ENCODE results near the gene SETDB1. TPM values are rescaled to one million over a fixed set of nuclear protein-coding genes. Genes with fewer than 3 reads are reported as not detected.
A peak's percentile ranks its signal among the peaks of the same experiment; 100 is the strongest.

Gene SETDB1
- total and polyA plus RNA-seq, 10 donors, result 16.9 to 82.4 (median 53.6) TPM

- H3K4me1 ChIP-seq, result peaks cover 39 to 72% (median 64%) of the 10 kb centered on the region in 6 donors
- intact Hi-C loops (cut with DNase I; ENCODE audit: low total_unique reads), result loop anchor here (10.0 kb wide), 1 partner anchor 48 kb away; the partner anchor contains the start of gene SETDB1
- no peak for TF ChIP-seq POLR2A (IDR thresholded peaks at IDR 0.05)
- no peak for TF ChIP-seq POLR2AphosphoS5 (IDR thresholded peaks at IDR 0.05)
- TF ChIP-seq CTCF (IDR thresholded peaks at IDR 0.05 in 8 of 11, conservative IDR thresholded peaks at IDR 0.05 in 3 of 11), result no peak
- peak overlapping the region in 4 of 8 donors; percentile 67 to 90 (median 78) for H3K4me3 ChIP-seq
- peak; percentile 36 for DNase-seq
- H3K27me3 ChIP-seq (replicated peaks in 1 of 7), result no peaks in the 10 kb centered on the region
- H3K9me3 ChIP-seq, result no peaks in the 10 kb centered on the region
- H3K27ac ChIP-seq, result peak overlapping the region in 7 of 8 donors; percentile 39 to 97 (median 95)
- 59 to 73% (median 64%) methylated on average over 4 of the region's 4 CpGs for WGBS, 5 donors
- H3K36me3 ChIP-seq, result peaks cover 0 to 19% (median 17%) of the 10 kb centered on the region in 6 donors
Observed at GRCh38 chr1:150972417-150972940, 46.3 kb downstream of the SETDB1 start.

GRCh38 chr1:150973258-150973835 lies 47.2 kb downstream of the SETDB1 start:
- intact Hi-C loops (cut with DNase I; ENCODE audit: low total_unique reads), result loop anchor here (10.0 kb wide), 1 partner anchor 49 kb away; the partner anchor contains the start of gene SETDB1
- H3K27me3 ChIP-seq (replicated peaks in 1 of 7), result no peaks in the 10 kb centered on the region
- DNase-seq, result peak; percentile 86
- no peaks in the 10 kb centered on the region for H3K9me3 ChIP-seq
- peaks cover 0 to 11% (median 9%) of the 10 kb centered on the region in 6 donors for H3K36me3 ChIP-seq
- peak overlapping the region; percentile 67 to 90 (median 75) for H3K4me3 ChIP-seq
- 20 to 32% (median 25%) methylated on average over 14 to 15 of the region's 15 CpGs for WGBS, 5 donors
- peak overlapping the region; percentile 92 to 97 (median 96) for H3K27ac ChIP-seq
- peaks cover 41 to 81% (median 73%) of the 10 kb centered on the region in 6 donors for H3K4me1 ChIP-seq
- no peak for TF ChIP-seq POLR2AphosphoS5 (IDR thresholded peaks at IDR 0.05)
- no peak for TF ChIP-seq CTCF (IDR thresholded peaks at IDR 0.05 in 8 of 11, conservative IDR thresholded peaks at IDR 0.05 in 3 of 11)
- no peak for TF ChIP-seq POLR2A (IDR thresholded peaks at IDR 0.05)

- intact Hi-C loops (cut with DNase I; ENCODE audit: low total_unique reads), result loop anchor here (10.0 kb wide), 1 partner anchor 49 kb away; the partner anchor contains the start of gene SETDB1
- DNase-seq, result peak; percentile 90
- Histone ChIP-seq H3K27me3 (replicated peaks in 1 of 7) (no peaks in the 10 kb centered on the region), H3K27ac (peak overlapping the region; percentile 92 to 97 (median 96)), H3K9me3 (no peaks in the 10 kb centered on the region), H3K4me1 (peaks cover 44 to 88% (median 79%) of the 10 kb centered on the region in 6 donors), H3K4me3 (peak overlapping the region; percentile 67 to 90 (median 75)), H3K36me3 (peaks cover 0 to 4% (median 2%) of the 10 kb centered on the region in 6 donors)
- 0 to 4% (median 1%) methylated on average over 32 to 67 of the region's 67 CpGs for WGBS, 5 donors
- TF ChIP-seq POLR2AphosphoS5 (IDR thresholded peaks at IDR 0.05) (peak in 2 of 3 donors; percentile 31 to 52), CTCF (IDR thresholded peaks at IDR 0.05 in 8 of 11, conservative IDR thresholded peaks at IDR 0.05 in 3 of 11) (peak in 1 of 11 experiments; percentile 16), POLR2A (IDR thresholded peaks at IDR 0.05) (no peak)
Observed at GRCh38 chr1:150973836-150974579, 47.8 kb downstream of the SETDB1 start.
